ENCODE data around the gene ATP7B.

Gene ATP7B

GRCh38 chr13:51946163-51946669 is 65.0 kb downstream of the ATP7B start:
- DNase-seq (ENCODE audit: low read depth), result no peak

GRCh38 chr13:51945149-51945548 is 66.1 kb downstream of the ATP7B start:
- DNase-seq (ENCODE audit: low read depth), result no peak

GRCh38 chr13:51944428-51944827 is 66.8 kb downstream of the ATP7B start:
- DNase-seq (ENCODE audit: low read depth), result no peak

GRCh38 chr13:51943721-51944120 is 67.5 kb downstream of the ATP7B start:
- no peak for DNase-seq (ENCODE audit: low read depth)

GRCh38 chr13:51942189-51942588 is 69.1 kb downstream of the ATP7B start:
- DNase-seq (ENCODE audit: low read depth), result no peak

GRCh38 chr13:51938454-51938853 is 72.8 kb downstream of the ATP7B start:
- no peak for DNase-seq (ENCODE audit: low read depth)

- no peak for DNase-seq (ENCODE audit: low read depth)
Measured at GRCh38 chr13:51937320-51938290, 73.6 kb downstream of the ATP7B start.

GRCh38 chr13:51935326-51936171 is 75.7 kb downstream of the ATP7B start:
- DNase-seq (ENCODE audit: low read depth), result no peak

GRCh38 chr13:51934461-51935087 is 76.7 kb downstream of the ATP7B start:
- DNase-seq (ENCODE audit: low read depth), result no peak

- DNase-seq (ENCODE audit: low read depth), result no peak
Measured at GRCh38 chr13:51933466-51934058, 77.7 kb downstream of the ATP7B start.

- DNase-seq (ENCODE audit: low read depth), result no peak
Measured at GRCh38 chr13:51932231-51932630, 79.0 kb downstream of the ATP7B start.

GRCh38 chr13:51931606-51932005 is 79.6 kb downstream of the ATP7B start:
- DNase-seq (ENCODE audit: low read depth), result no peak

- no peak for DNase-seq (ENCODE audit: low read depth)
Measured at GRCh38 chr13:51929699-51930098, 81.6 kb downstream of the ATP7B start.

- no peak for DNase-seq (ENCODE audit: low read depth)
Measured at GRCh38 chr13:51928231-51928630, 83.0 kb downstream of the ATP7B start.

- no peak for DNase-seq (ENCODE audit: low read depth)
Measured at GRCh38 chr13:51927129-51927528, 84.1 kb downstream of the ATP7B start.

- DNase-seq (ENCODE audit: low read depth), result no peak
Measured at GRCh38 chr13:51926528-51926885, 84.7 kb downstream of the ATP7B start.

- no peak for DNase-seq (ENCODE audit: low read depth)
Measured at GRCh38 chr13:51925865-51926527, 85.3 kb downstream of the ATP7B start.

GRCh38 chr13:51924756-51925544 is 86.3 kb downstream of the ATP7B start:
- DNase-seq (ENCODE audit: low read depth), result no peak

- DNase-seq (ENCODE audit: low read depth), result no peak
Measured at GRCh38 chr13:51923983-51924539, 87.2 kb downstream of the ATP7B start.

Data from stromal cell of bone marrow (primary cell).